Spleen (tissue), 11 donors: ENCODE measurements around the gene CFAP77. TPM values are rescaled to one million over a fixed set of nuclear protein-coding genes. Genes with fewer than 3 reads are reported as not detected.

Experiments used
- DNase-seq: peaks from one replicate; pipeline ENCODE4 v3.0.0-alpha.2; 2020
- H3K27ac ChIP-seq, 8 donors: fragments of 200-600 bp; sonication (generic) in 7 of 8; 1 replicate in 4 of 8; 2 replicates in 4 of 8; pipeline versions ENCODE4 v1.5.0 to v1.8.0; 2016 to 2021; ENCODE audit warnings: inconsistent platforms in 4 of 8, mild to moderate bottlenecking in 4 of 8, moderate library complexity in 1 of 8
- H3K27me3 ChIP-seq, 7 donors: fragments of 200-600 bp; sonication (generic) in 6 of 7; replicated peaks in 1 of 7; 1 replicate in 4 of 7; 2 replicates in 3 of 7; pipeline versions ENCODE4 v1.5.0 to v1.8.0; 2016 to 2021; ENCODE audit warnings: inconsistent platforms in 3 of 7, mild to moderate bottlenecking in 1 of 7
- H3K36me3 ChIP-seq, 6 donors: fragments of 200-600 bp; sonication (generic) in 5 of 6; 1 replicate in 4 of 6; 2 replicates in 2 of 6; pipeline versions ENCODE4 v1.5.0 to v1.8.0; 2016 to 2021; ENCODE audit warnings: inconsistent platforms in 2 of 6
- H3K4me1 ChIP-seq, 6 donors: fragments of 200-600 bp; sonication (generic) in 5 of 6; 1 replicate in 3 of 6; 2 replicates in 3 of 6; pipeline versions ENCODE4 v1.5.0 to v1.8.0; 2016 to 2021; ENCODE audit warnings: inconsistent platforms in 3 of 6
- H3K4me3 ChIP-seq, 8 donors: fragments of 200-600 bp; sonication (generic) in 7 of 8; 1 replicate in 4 of 8; 2 replicates in 4 of 8; pipeline versions ENCODE4 v1.5.0 to v1.8.0; 2016 to 2021; ENCODE audit warnings: inconsistent platforms in 4 of 8, mild to moderate bottlenecking in 4 of 8, moderate library complexity in 2 of 8
- H3K9me3 ChIP-seq, 8 donors: fragments of 200-600 bp; sonication (generic) in 7 of 8; 1 replicate in 4 of 8; 2 replicates in 4 of 8; pipeline versions ENCODE4 v1.5.0 to v1.8.0; 2016 to 2021; ENCODE audit warnings: inconsistent platforms in 4 of 8
- CTCF ChIP-seq, 11 experiments: fragments of 200-600 bp in 7 of 11; fragments of 450-650 bp in 4 of 11; sonication (generic) in 4 of 11; IDR thresholded peaks in 8 of 11; conservative IDR thresholded peaks in 3 of 11; 1 replicate in 7 of 11; 2 replicates in 4 of 11; pipeline versions ENCODE4 v1.4.0 to v1.8.0; 2016 to 2021; ENCODE audit warnings: antibody characterized with exemption in 11 of 11, inconsistent platforms in 4 of 11, mild to moderate bottlenecking in 1 of 11
- POLR2A ChIP-seq, 3 donors: fragments of 450-650 bp; IDR thresholded peaks; one replicate each; pipeline ENCODE4 v1.5.1; 2017; ENCODE audit warnings: antibody characterized with exemption in 3 of 3, mild to moderate bottlenecking in 1 of 3
- POLR2AphosphoS5 ChIP-seq, 3 donors: sonication (generic); formaldehyde crosslinking; IDR thresholded peaks; one replicate each; pipeline ENCODE4 v1.5.1; 2017; ENCODE audit warnings: antibody characterized with exemption in 3 of 3
- whole genome bisulfite sequencing, 5 donors: extraction: QIAGEN DNeasy Blood & Tissue Kit in 3 of 5; methylation state at CpG; one replicate each; pipeline versions ENCODE4 v1.1.5 to v1.1.7; 2013 to 2018; 5-methylcytosine and 5-hydroxymethylcytosine counted together
- intact Hi-C: fragments of 100-400 bp; cut with DNase I; formaldehyde crosslinking; loops from one replicate; pipeline ENCODE4 v1.15.0; 2023; ENCODE audit warnings: low total_unique reads
- polyA plus RNA-seq, 3 donors: library from polyadenylated mRNA; stranded (reverse); fragments of 200-250 nt; gene quantifications; one replicate each; pipeline ENCODE4 v1.2.1, GENCODE V29; 2013
- total RNA-seq, 7 donors: library from RNA; depleted of rRNA in 3 of 7; stranded (reverse); fragments of >200 nt in 3 of 7; fragmentation: NEBNext Ultra II Directional in 4 of 7; extraction: Animal tissue kit (Norgen Biotek cat#: 25700) in 4 of 7; gene quantifications; one replicate each; pipeline versions ENCODE4 v1.1.0 to v1.2.1, GENCODE V29; 2016 to 2021
- donor health status: healthy with polysubstance abuse.
- donor health status: DM: no; HTN: no; CAD: no; lungs with moderate emphysema.
- donor health status: DM: no; HTN: no; CAD: no.
- donor health status: Bipolar disorder and iron deficiency.
- donor health status: healthy.
- donor health status: DM: no; HTN: no; CAD: no.
- donor health status: DM: yes; HTN: yes; CAD: no.

Gene CFAP77
- total and polyA plus RNA-seq, 10 donors, result 0.06 TPM; not detected in 9

GRCh38 chr9:132578367-132578932 lies 168.4 kb downstream of the CFAP77 start:
- Histone ChIP-seq H3K4me1 (peaks cover 5 to 29% (median 11%) of the 10 kb centered on the region in 6 donors), H3K36me3 (no peaks in the 10 kb centered on the region), H3K9me3 (no peaks in the 10 kb centered on the region), H3K27me3 (peaks cover 13 to 98% (median 59%) of the 10 kb centered on the region in 7 donors), H3K27ac (no peak overlapping the region), H3K4me3 (no peak overlapping the region)
- peak; percentile 35 for DNase-seq
- intact Hi-C loops, result no loop called here
- 31 to 46% (median 34%) methylated on average over 5 to 7 of the region's 7 CpGs for WGBS, 5 donors
- TF ChIP-seq POLR2AphosphoS5 (IDR thresholded peaks at IDR 0.05) (no peak), CTCF (IDR thresholded peaks at IDR 0.05 in 8 of 11, conservative IDR thresholded peaks at IDR 0.05 in 3 of 11) (no peak), POLR2A (IDR thresholded peaks at IDR 0.05) (no peak)

- TF ChIP-seq POLR2A (IDR thresholded peaks at IDR 0.05) (no peak), POLR2AphosphoS5 (IDR thresholded peaks at IDR 0.05) (no peak), CTCF (IDR thresholded peaks at IDR 0.05 in 8 of 11, conservative IDR thresholded peaks at IDR 0.05 in 3 of 11) (no peak)
- no peak overlapping the region for H3K27ac ChIP-seq
- no peaks in the 10 kb centered on the region for H3K36me3 ChIP-seq
- no peak for DNase-seq
- WGBS, 5 donors, result 5 to 13% (median 9%) methylated on average over 15 of the region's 15 CpGs
- no peak overlapping the region for H3K4me3 ChIP-seq
- peaks cover 5 to 29% (median 11%) of the 10 kb centered on the region in 6 donors for H3K4me1 ChIP-seq
- intact Hi-C loops, result no loop called here
- no peaks in the 10 kb centered on the region for H3K9me3 ChIP-seq
- peaks cover 18 to 100% (median 68%) of the 10 kb centered on the region in 7 donors for H3K27me3 ChIP-seq
Observed at GRCh38 chr9:132579427-132579798, 169.4 kb downstream of the CFAP77 start.

GRCh38 chr9:132582276-132582785 lies 172.3 kb downstream of the CFAP77 start, which contains the start of gene BARHL1:
Gene BARHL1 (plus strand): TSS chr9:132582606. CDS start chr9:132582798, 192 bp downstream.
- H3K4me3 ChIP-seq, result peak within 1 kb of the TSS; percentile 7 to 57 (median 24)

More at GRCh38 chr9:132582276-132582785, 172.3 kb downstream of the CFAP77 start, which contains the start of gene BARHL1:
- WGBS, 5 donors, result 3 to 9% (median 7%) methylated on average over 29 to 36 of the region's 36 CpGs
- H3K4me1 ChIP-seq, result peaks cover 5 to 43% (median 26%) of the 10 kb centered on the region in 6 donors
- H3K9me3 ChIP-seq, result no peaks in the 10 kb centered on the region
- peaks cover 25 to 100% (median 94%) of the 10 kb centered on the region in 7 donors for H3K27me3 ChIP-seq
- TF ChIP-seq CTCF (IDR thresholded peaks at IDR 0.05 in 8 of 11, conservative IDR thresholded peaks at IDR 0.05 in 3 of 11) (no peak), POLR2A (IDR thresholded peaks at IDR 0.05) (no peak), POLR2AphosphoS5 (IDR thresholded peaks at IDR 0.05) (no peak)
- intact Hi-C loops, result no loop called here
- H3K27ac ChIP-seq, result no peak within 1 kb of the TSS
- DNase-seq, result no peak
- H3K36me3 ChIP-seq, result no peaks in the 10 kb centered on the region
